Endodermal cell (in vitro differentiated cells): Measurements from ENCODE around the gene CERS5. TPM values are rescaled to one million over a fixed set of nuclear protein-coding genes. Genes with fewer than 3 reads are reported as not detected.

Source experiments
- DNase-seq: peaks from one replicate; pipeline ENCODE4 v3.0.0-alpha.2; 2017
- H3K27ac ChIP-seq: 2 replicates; pipeline ENCODE4 v1.5.1; 2013; ENCODE audit warnings: mild to moderate bottlenecking, low read depth, low read length, moderate library complexity
- H3K27me3 ChIP-seq: 2 replicates; pipeline ENCODE4 v1.6.1; 2013; ENCODE audit warnings: mild to moderate bottlenecking, low read length, moderate library complexity; ENCODE audit not compliant: insufficient read depth, control insufficient read depth, poor library complexity, severe bottlenecking
- H3K36me3 ChIP-seq: 2 replicates; pipeline ENCODE4 v1.7.0; 2013; ENCODE audit warnings: mild to moderate bottlenecking, low read length, moderate library complexity; ENCODE audit not compliant: control insufficient read depth, insufficient read depth
- H3K4me1 ChIP-seq: one replicate; pipeline ENCODE4 v1.7.0; 2013; ENCODE audit warnings: low read length; ENCODE audit not compliant: control insufficient read depth, insufficient read depth
- H3K4me3 ChIP-seq: 2 replicates; pipeline ENCODE4 v1.5.1; 2013; ENCODE audit warnings: mild to moderate bottlenecking, low read length, moderate library complexity
- H3K9ac ChIP-seq: 2 replicates; pipeline ENCODE4 v1.6.1; 2013; ENCODE audit warnings: mild to moderate bottlenecking, low read length, moderate library complexity; ENCODE audit not compliant: poor library complexity, severe bottlenecking; ENCODE audit errors: extremely low read depth
- H3K9me3 ChIP-seq: 2 replicates; pipeline ENCODE4 v1.6.1; 2013; ENCODE audit warnings: mild to moderate bottlenecking, low read length, moderate library complexity; ENCODE audit not compliant: control insufficient read depth
- H3K27ac Mint-ChIP-seq: 2 replicates; pipeline ENCODE4 v1.8.0; 2020; ENCODE audit warnings: mixed read lengths
- H3K27me3 Mint-ChIP-seq: 2 replicates; pipeline ENCODE4 v1.8.0; 2021; ENCODE audit warnings: mild to moderate bottlenecking, mixed read lengths; ENCODE audit not compliant: insufficient read depth
- H3K36me3 Mint-ChIP-seq: 2 replicates; pipeline ENCODE4 v1.8.0; 2020; ENCODE audit warnings: low read depth, mixed read lengths
- H3K4me1 Mint-ChIP-seq: 2 replicates; pipeline ENCODE4 v1.8.0; 2020; ENCODE audit warnings: mixed read lengths
- H3K4me3 Mint-ChIP-seq: 2 replicates; pipeline ENCODE4 v1.8.0; 2020; ENCODE audit warnings: mild to moderate bottlenecking, moderate library complexity, mixed read lengths
- H3K9me3 Mint-ChIP-seq: 2 replicates; pipeline ENCODE4 v1.8.0; 2020; ENCODE audit warnings: mild to moderate bottlenecking, mixed read lengths
- CTCF ChIP-seq: fragments of 200-600 bp; sonication (generic); conservative IDR thresholded peaks from 2 replicates; pipeline ENCODE4 v1.5.0; 2021; ENCODE audit warnings: antibody characterized with exemption, mild to moderate bottlenecking
- WGBS, 2 experiments: methylation state at CpG; one replicate each; pipeline versions ENCODE4 v1.1.5 to v1.1.7; 2013; ENCODE audit warnings: missing lambda C conversion rate in 2 of 2, mixed read lengths in 1 of 2; ENCODE audit not compliant: insufficient coverage in 1 of 2, insufficient read length in 1 of 2; 5-methylcytosine and 5-hydroxymethylcytosine counted together
- total RNA-seq, 2 donors: library from RNA; stranded (reverse); fragmentation: NEBNext Ultra II Directional in 1 of 2; extraction: Animal tissue kit (Norgen Biotek cat#: 25700) in 1 of 2; gene quantifications; 2 replicates in 1 of 2; 3 replicates in 1 of 2; pipeline ENCODE4 v1.2.1, GENCODE V29; 2021

The CERS5 gene
- total RNA-seq, 2 donors from 2014 or later, result 59.7 to 65.5 TPM

DNA sequence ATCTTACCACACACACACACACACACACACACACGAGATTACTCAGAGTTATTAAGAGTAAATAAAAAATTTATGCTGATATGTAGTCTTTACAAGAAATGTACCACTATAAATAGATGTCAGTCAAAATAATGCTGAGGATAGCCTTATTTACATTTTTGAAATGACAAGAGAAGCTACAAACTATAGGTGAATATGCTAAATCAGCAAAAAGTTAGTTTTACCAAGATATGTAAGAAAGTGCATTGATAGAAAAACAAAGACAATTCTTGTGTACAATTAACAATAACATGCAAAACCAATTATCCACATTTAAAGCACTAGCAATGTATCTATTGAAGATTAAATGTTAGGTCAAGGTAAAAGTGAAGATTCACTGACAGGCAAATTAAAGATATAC is 46.8 kb upstream of the CERS5 start:
- H3K27ac ChIP-seq, result no peak overlapping the region
- no peak overlapping the region for H3K9ac ChIP-seq
- Mint-ChIP-seq H3K36me3 (peaks cover 17% of the 10 kb centered on the region), H3K27me3 (no peaks in the 10 kb centered on the region), H3K27ac (no peak overlapping the region), H3K4me1 (peaks cover 9% of the 10 kb centered on the region), H3K4me3 (no peak overlapping the region), H3K9me3 (no peaks in the 10 kb centered on the region)
- no CpG with 5 or more reads among the region's 1 CpG for WGBS, 2 experiments
- no peak overlapping the region for H3K4me3 ChIP-seq
- H3K27me3 ChIP-seq, result no peaks in the 10 kb centered on the region
- peaks cover 11% of the 10 kb centered on the region for H3K36me3 ChIP-seq
- no peaks in the 10 kb centered on the region for H3K4me1 ChIP-seq
- no peaks in the 10 kb centered on the region for H3K9me3 ChIP-seq
- TF ChIP-seq CTCF, result no peak
- no peak for DNase-seq

DNA sequence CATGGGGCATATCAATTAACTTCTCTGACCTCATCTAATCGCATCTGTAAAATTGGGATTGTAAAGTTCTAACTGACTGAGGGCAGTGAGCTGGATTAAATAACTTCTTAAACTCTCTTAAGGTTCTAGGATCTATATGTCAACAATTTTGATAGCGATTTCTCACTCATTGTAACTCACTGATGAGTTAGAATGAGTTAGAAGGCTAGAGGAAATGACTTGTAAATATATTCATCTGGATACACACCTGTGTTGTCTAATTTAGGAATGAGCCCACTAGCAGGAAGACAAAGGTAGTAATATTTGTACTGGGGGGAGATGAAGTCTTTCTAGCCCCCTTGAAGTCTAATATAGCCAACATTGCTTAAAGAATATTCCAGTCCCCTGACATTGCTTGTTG is 46.3 kb upstream of the CERS5 start:
- 96 to 100% methylated on average over 1 to 2 of the region's 2 CpGs for WGBS, 2 experiments
- Mint-ChIP-seq H3K4me1 (peaks cover 9% of the 10 kb centered on the region), H3K36me3 (peaks cover 16% of the 10 kb centered on the region), H3K4me3 (no peak overlapping the region), H3K27ac (no peak overlapping the region), H3K9me3 (no peaks in the 10 kb centered on the region), H3K27me3 (no peaks in the 10 kb centered on the region)
- no peak for DNase-seq
- Histone ChIP-seq H3K27ac (no peak overlapping the region), H3K4me3 (no peak overlapping the region), H3K9me3 (no peaks in the 10 kb centered on the region), H3K27me3 (no peaks in the 10 kb centered on the region), H3K4me1 (no peaks in the 10 kb centered on the region), H3K9ac (no peak overlapping the region), H3K36me3 (peaks cover 11% of the 10 kb centered on the region)
- TF ChIP-seq CTCF, result no peak

DNA sequence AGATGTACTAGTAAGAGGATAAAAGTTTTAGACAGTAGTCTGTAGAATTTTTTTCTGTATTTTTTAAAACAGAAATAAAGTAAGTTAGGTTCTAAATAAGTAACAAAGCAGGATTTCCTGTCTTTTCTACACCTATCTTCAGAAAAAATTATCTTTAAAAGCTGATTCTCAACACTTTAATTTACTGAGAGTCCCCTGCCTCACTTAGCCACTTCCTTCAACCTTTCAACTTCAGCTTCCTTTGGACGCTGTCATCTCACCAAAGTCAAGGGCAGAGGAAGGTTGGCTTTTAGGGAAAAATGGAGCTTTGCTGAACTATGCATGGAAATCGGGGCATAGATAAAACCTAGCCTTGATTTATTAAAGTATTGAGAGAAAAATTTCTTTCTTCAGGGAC is 44.9 kb upstream of the CERS5 start:
- Mint-ChIP-seq H3K27me3 (no peaks in the 10 kb centered on the region), H3K9me3 (no peaks in the 10 kb centered on the region), H3K4me3 (no peak overlapping the region), H3K36me3 (peaks cover 9% of the 10 kb centered on the region), H3K27ac (peak overlapping the region; percentile 32), H3K4me1 (peaks cover 9% of the 10 kb centered on the region)
- Histone ChIP-seq H3K9ac (no peak overlapping the region), H3K9me3 (no peaks in the 10 kb centered on the region), H3K36me3 (peaks cover 11% of the 10 kb centered on the region), H3K27ac (no peak overlapping the region), H3K27me3 (no peaks in the 10 kb centered on the region), H3K4me1 (no peaks in the 10 kb centered on the region), H3K4me3 (no peak overlapping the region)
- TF ChIP-seq CTCF, result no peak
- DNase-seq, result no peak
- 100% methylated on average over 1 to 2 of the region's 2 CpGs for WGBS, 2 experiments
